MM.1S (cell line): ENCODE measurements around the gene ITIH4.

ENCODE experiments used
- DNase-seq: peaks from one replicate; pipeline ENCODE4 v3.0.0-alpha.2; 2015
- H2AFZ ChIP-seq: fragments of 300-600 bp; sonication (generic); 2 replicates; pipeline ENCODE4 v1.6.0; 2016; ENCODE audit warnings: antibody characterized with exemption, low read length
- H3F3A ChIP-seq: fragments of 300-600 bp; sonication (generic); 2 replicates; pipeline ENCODE4 v1.6.1; 2016; ENCODE audit warnings: mild to moderate bottlenecking, antibody characterized with exemption, low read length, moderate library complexity, mixed read lengths; ENCODE audit not compliant: insufficient read depth
- H3K27ac ChIP-seq: fragments of 300-600 bp; sonication (generic); 2 replicates; pipeline ENCODE4 v1.5.1; 2016; ENCODE audit warnings: mild to moderate bottlenecking, low read length
- H3K27me3 ChIP-seq: fragments of 300-600 bp; sonication (generic); replicated peaks from 2 replicates; pipeline ENCODE4 v1.6.0; 2016; ENCODE audit warnings: low read length; ENCODE audit not compliant: insufficient read depth
- H3K36me3 ChIP-seq: fragments of 300-600 bp; sonication (generic); replicated peaks from 2 replicates; pipeline ENCODE4 v1.6.1; 2016; ENCODE audit warnings: mild to moderate bottlenecking, low read length, mixed read lengths; ENCODE audit not compliant: insufficient read depth
- H3K4me1 ChIP-seq: fragments of 300-600 bp; sonication (generic); 2 replicates; pipeline ENCODE4 v1.6.1; 2016; ENCODE audit warnings: low read length, mixed read lengths
- H3K4me2 ChIP-seq: fragments of 300-600 bp; sonication (generic); 2 replicates; pipeline ENCODE4 v1.6.0; 2016; ENCODE audit warnings: low read depth, low read length
- H3K4me3 ChIP-seq: fragments of 300-600 bp; sonication (generic); 2 replicates; pipeline ENCODE4 v1.5.1; 2016; ENCODE audit warnings: low read length, mixed read lengths
- H3K79me2 ChIP-seq: fragments of 300-600 bp; sonication (generic); 2 replicates; pipeline ENCODE4 v1.6.1; 2016; ENCODE audit warnings: mixed run types, low read length, mixed read lengths
- H3K9ac ChIP-seq: fragments of 300-600 bp; sonication (generic); 2 replicates; pipeline ENCODE4 v1.6.1; 2016; ENCODE audit warnings: low read length, mixed read lengths
- H3K9me2 ChIP-seq: fragments of 300-600 bp; sonication (generic); replicated peaks from 2 replicates; pipeline ENCODE4 v1.6.1; 2016; ENCODE audit warnings: mild to moderate bottlenecking, low read length, mixed read lengths; ENCODE audit not compliant: insufficient read depth
- H3K9me3 ChIP-seq: fragments of 300-600 bp; sonication (generic); replicated peaks from 2 replicates; pipeline ENCODE4 v1.6.1; 2016; ENCODE audit warnings: mild to moderate bottlenecking, low read length, mixed read lengths; ENCODE audit not compliant: insufficient read depth
- H4K20me1 ChIP-seq: fragments of 300-600 bp; sonication (generic); 2 replicates; pipeline ENCODE4 v1.6.1; 2016; ENCODE audit warnings: mild to moderate bottlenecking, low read length, moderate library complexity, mixed read lengths; ENCODE audit not compliant: insufficient read depth
- CTCF ChIP-seq: fragments of 300-600 bp; sonication (generic); IDR thresholded peaks from 2 replicates; pipeline ENCODE4 v1.5.1; 2016; ENCODE audit warnings: antibody characterized with exemption, low read length, mixed read lengths
- EZH2 ChIP-seq: fragments of 300-600 bp; sonication (generic); optimal IDR thresholded peaks from 2 replicates; pipeline ENCODE3; 2017; ENCODE audit warnings: low read depth, mild to moderate bottlenecking, antibody characterized with exemption, low read length, mixed read lengths
- EZH2phosphoT487 ChIP-seq: fragments of 300-600 bp; sonication (generic); IDR thresholded peaks from 2 replicates; pipeline ENCODE4 v1.6.1; 2018; ENCODE audit warnings: antibody characterized with exemption, low read length

Gene ITIH4

GRCh38 chr3:52774901-52775864 lies 55.3 kb downstream of the ITIH4 start:
- Histone ChIP-seq H3K9me3 (no peaks in the 10 kb centered on the region), H3K27ac (no peak overlapping the region), H3K9ac (no peak overlapping the region), H3K9me2 (no peaks in the 10 kb centered on the region), H3K79me2 (peaks cover under 1% of the 10 kb centered on the region), H3K4me1 (0 out of 2 replicates have a peak, but pooled peaks cover 2% of the 10 kb centered on the region), H4K20me1 (no peaks in the 10 kb centered on the region), H3K27me3 (no peaks in the 10 kb centered on the region), H3K4me2 (no peak overlapping the region), H3K36me3 (no peaks in the 10 kb centered on the region), H3K4me3 (no peak overlapping the region), H3F3A (0 out of 2 replicates have a peak, but pooled peaks cover under 1% of the 10 kb centered on the region), H2AFZ (peak overlapping the region; percentile 3; the same call in 1 of the 2 replicates)
- TF ChIP-seq EZH2phosphoT487 (no peak), EZH2 (no peak), CTCF (no peak)
- no peak for DNase-seq

- no peak overlapping the region for H2AFZ ChIP-seq
- H3K27ac ChIP-seq = no peak overlapping the region
- no peak overlapping the region for H3K4me3 ChIP-seq
- TF ChIP-seq CTCF = no peak
- TF ChIP-seq EZH2phosphoT487 = no peak
- no peak for TF ChIP-seq EZH2
- H4K20me1 ChIP-seq = no peaks in the 10 kb centered on the region
- H3K27me3 ChIP-seq = no peaks in the 10 kb centered on the region
- 0 out of 2 replicates have a peak, but pooled peaks cover 2% of the 10 kb centered on the region for H3F3A ChIP-seq
- no peaks in the 10 kb centered on the region for H3K36me3 ChIP-seq
- H3K9ac ChIP-seq = no peak overlapping the region
- no peak overlapping the region for H3K4me2 ChIP-seq
- H3K4me1 ChIP-seq = peaks cover 9% of the 10 kb centered on the region
- DNase-seq = no peak
- H3K9me2 ChIP-seq = no peaks in the 10 kb centered on the region
- no peaks in the 10 kb centered on the region for H3K9me3 ChIP-seq
- peaks cover 11% of the 10 kb centered on the region for H3K79me2 ChIP-seq
Observed at GRCh38 chr3:52774066-52774713, 56.3 kb downstream of the ITIH4 start.

GRCh38 chr3:52773361-52774065 lies 57.0 kb downstream of the ITIH4 start:
- Histone ChIP-seq H2AFZ (no peak overlapping the region), H4K20me1 (no peaks in the 10 kb centered on the region), H3K4me3 (no peak overlapping the region), H3K27me3 (no peaks in the 10 kb centered on the region), H3K36me3 (no peaks in the 10 kb centered on the region), H3K9ac (no peak overlapping the region), H3F3A (0 out of 2 replicates have a peak, but pooled peaks cover 2% of the 10 kb centered on the region), H3K9me2 (no peaks in the 10 kb centered on the region), H3K4me1 (peaks cover 9% of the 10 kb centered on the region), H3K4me2 (no peak overlapping the region), H3K9me3 (no peaks in the 10 kb centered on the region), H3K79me2 (peaks cover 18% of the 10 kb centered on the region), H3K27ac (no peak overlapping the region)
- DNase-seq = no peak
- no peak for TF ChIP-seq EZH2
- no peak for TF ChIP-seq CTCF
- no peak for TF ChIP-seq EZH2phosphoT487
